ENCODE results near the gene ASCL2. TPM values are rescaled to one million over a fixed set of nuclear protein-coding genes. Genes with fewer than 3 reads are reported as not detected.

The ASCL2 gene
- total RNA-seq, 4 donors from 2014 or later = 1.0 to 1.6 (median 1.5) TPM; not detected in 1

DNA sequence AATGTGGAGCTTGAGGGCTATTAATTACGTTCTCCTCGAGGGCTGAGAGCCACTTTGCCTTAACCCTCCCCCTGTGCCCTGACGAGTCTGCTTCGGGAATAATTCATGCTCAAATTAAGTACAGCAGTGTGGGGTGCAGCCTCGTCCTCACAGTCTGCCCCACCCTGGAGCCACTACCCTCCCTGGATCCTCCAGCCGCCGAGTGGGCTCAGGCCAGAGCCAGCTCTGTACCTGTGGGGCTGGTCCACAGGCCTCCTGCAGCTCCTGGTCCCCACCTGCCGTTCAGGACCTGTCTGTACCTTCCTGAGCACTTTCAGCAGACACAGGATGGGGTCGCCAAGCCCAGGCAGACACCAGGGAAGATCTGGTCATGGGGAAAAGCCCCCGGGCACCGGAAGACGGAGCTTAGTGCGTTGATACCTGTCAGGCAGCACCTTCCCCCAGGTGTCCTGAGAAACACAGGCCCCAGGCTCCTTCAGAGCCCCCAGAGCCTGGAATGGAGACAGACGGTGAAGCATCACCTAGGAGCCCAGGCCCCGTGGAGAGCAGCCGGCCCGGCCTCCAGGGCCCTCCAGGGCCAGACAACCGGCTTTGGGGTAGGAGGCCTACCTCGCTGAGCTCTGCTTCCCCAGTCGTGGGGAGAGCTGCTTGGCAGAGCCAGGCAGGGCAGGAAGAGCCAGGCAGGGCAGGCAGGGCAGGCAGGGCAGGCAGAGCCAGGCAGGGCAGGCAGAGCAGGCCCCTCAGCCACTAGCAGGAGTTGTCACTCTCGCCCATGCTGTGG lies 41.2 kb upstream of the ASCL2 start:
- no peak for DNase-seq
- Histone ChIP-seq H3K4me3 (no peak overlapping the region), H3K27ac (peak overlapping the region; percentile 86 to 96), H3K4me1 (peaks cover 18 to 34% of the 10 kb centered on the region in 2 donors), H3K36me3 (no peaks in the 10 kb centered on the region), H3K9me3 (no peaks in the 10 kb centered on the region), H3K27me3 (no peaks in the 10 kb centered on the region)
- TF ChIP-seq POLR2A (IDR thresholded peaks at IDR 0.05) = no peak
- TF ChIP-seq, protein P1, sequence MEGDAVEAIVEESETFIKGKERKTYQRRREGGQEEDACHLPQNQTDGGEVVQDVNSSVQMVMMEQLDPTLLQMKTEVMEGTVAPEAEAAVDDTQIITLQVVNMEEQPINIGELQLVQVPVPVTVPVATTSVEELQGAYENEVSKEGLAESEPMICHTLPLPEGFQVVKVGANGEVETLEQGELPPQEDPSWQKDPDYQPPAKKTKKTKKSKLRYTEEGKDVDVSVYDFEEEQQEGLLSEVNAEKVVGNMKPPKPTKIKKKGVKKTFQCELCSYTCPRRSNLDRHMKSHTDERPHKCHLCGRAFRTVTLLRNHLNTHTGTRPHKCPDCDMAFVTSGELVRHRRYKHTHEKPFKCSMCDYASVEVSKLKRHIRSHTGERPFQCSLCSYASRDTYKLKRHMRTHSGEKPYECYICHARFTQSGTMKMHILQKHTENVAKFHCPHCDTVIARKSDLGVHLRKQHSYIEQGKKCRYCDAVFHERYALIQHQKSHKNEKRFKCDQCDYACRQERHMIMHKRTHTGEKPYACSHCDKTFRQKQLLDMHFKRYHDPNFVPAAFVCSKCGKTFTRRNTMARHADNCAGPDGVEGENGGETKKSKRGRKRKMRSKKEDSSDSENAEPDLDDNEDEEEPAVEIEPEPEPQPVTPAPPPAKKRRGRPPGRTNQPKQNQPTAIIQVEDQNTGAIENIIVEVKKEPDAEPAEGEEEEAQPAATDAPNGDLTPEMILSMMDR (IDR thresholded peaks at IDR 0.05) = no peak
- intact Hi-C loops (cut with DNase I; ENCODE audit: low total_unique reads) = loop anchor here (5.0 kb wide), 1 partner anchor 66 kb away; the partner anchor contains the start of gene CD81

DNA sequence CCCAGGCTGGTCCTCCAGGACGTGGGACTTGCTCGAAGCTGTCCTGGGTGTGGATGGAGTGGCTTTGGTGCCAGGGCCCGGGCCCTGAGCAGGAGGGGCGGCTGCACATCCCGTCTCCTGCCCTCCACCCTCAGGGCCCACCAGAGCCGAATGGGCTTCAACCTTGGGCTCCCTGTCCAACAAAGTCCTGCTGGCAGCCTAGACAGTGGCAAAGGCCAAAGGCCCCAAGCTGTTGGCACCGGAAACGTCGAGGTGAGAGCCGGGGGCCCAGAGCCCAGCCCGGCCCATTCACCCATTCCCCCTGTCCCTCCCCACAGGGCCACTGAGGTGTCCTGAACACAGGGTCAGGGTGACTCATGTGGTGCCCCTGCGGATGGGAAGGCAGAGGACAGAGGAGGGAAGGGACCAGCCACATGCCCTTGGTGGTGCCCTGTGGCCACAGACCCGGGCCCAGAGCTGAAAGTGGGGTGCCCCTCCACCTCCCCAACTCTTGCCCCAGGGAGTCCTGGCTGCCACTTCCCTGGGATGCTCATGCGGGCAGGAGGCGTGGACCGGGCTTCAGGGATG lies 40.5 kb upstream of the ASCL2 start:
- no peak for TF ChIP-seq POLR2A (IDR thresholded peaks at IDR 0.05)
- TF ChIP-seq, protein P1 (IDR thresholded peaks at IDR 0.05) = no peak
- intact Hi-C loops (cut with DNase I; ENCODE audit: low total_unique reads) = loop anchor here (5.0 kb wide), 1 partner anchor 66 kb away; the partner anchor contains the start of gene CD81
- Histone ChIP-seq H3K4me1 (peaks cover 24 to 39% of the 10 kb centered on the region in 2 donors), H3K4me3 (no peak overlapping the region), H3K36me3 (no peaks in the 10 kb centered on the region), H3K9me3 (no peaks in the 10 kb centered on the region), H3K27me3 (no peaks in the 10 kb centered on the region), H3K27ac (peak overlapping the region; percentile 86 to 96)
- DNase-seq = no peak

DNA sequence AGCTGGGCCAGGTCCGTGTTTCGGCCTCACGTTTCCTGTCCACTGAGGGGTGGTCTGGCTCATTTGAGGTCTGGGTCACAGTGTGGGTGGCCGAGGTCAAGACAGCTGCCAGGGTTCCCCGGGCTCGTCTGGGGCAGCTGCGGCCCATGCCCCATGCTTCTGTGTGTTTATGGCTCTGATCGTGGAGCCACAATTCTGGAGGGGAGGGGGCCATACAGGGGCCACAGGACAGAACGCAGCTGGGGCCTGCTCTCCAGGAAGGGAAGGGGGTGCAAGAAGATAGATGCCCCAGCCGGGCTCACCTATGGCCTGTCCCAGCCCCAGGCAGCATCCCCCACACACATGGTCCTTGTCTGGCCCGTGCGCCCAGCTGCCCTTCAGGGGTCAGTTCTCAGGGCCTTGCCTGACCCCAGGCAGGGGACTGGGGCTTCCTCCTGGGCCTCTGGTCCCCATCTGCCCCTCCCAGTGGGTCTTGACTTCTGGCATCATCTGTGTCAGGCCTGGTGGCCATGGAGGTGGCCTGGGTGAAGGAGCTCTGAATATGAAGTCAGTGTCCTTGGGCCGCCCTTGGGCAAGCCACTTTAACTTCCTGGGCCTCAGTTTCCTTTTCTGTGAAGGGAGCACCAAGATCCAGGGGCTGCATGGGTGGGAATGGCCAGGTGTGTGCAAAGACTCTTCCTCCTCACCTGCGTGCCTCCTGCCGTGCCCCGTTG lies 39.8 kb upstream of the ASCL2 start:
- DNase-seq = no peak
- no peaks in the 10 kb centered on the region for H3K36me3 ChIP-seq
- TF ChIP-seq, protein P1 (IDR thresholded peaks at IDR 0.05) = no peak
- TF ChIP-seq POLR2A (IDR thresholded peaks at IDR 0.05) = no peak
- no peaks in the 10 kb centered on the region for H3K27me3 ChIP-seq
- intact Hi-C loops (cut with DNase I; ENCODE audit: low total_unique reads) = loop anchor here (5.0 kb wide), 1 partner anchor 67 kb away; the partner anchor contains the start of gene CD81
- H3K9me3 ChIP-seq = no peaks in the 10 kb centered on the region
- H3K4me3 ChIP-seq = no peak overlapping the region
- H3K4me1 ChIP-seq = peaks cover 28 to 37% of the 10 kb centered on the region in 2 donors
- H3K27ac ChIP-seq = peak overlapping the region in 1 of 2 donors; percentile 86

DNA sequence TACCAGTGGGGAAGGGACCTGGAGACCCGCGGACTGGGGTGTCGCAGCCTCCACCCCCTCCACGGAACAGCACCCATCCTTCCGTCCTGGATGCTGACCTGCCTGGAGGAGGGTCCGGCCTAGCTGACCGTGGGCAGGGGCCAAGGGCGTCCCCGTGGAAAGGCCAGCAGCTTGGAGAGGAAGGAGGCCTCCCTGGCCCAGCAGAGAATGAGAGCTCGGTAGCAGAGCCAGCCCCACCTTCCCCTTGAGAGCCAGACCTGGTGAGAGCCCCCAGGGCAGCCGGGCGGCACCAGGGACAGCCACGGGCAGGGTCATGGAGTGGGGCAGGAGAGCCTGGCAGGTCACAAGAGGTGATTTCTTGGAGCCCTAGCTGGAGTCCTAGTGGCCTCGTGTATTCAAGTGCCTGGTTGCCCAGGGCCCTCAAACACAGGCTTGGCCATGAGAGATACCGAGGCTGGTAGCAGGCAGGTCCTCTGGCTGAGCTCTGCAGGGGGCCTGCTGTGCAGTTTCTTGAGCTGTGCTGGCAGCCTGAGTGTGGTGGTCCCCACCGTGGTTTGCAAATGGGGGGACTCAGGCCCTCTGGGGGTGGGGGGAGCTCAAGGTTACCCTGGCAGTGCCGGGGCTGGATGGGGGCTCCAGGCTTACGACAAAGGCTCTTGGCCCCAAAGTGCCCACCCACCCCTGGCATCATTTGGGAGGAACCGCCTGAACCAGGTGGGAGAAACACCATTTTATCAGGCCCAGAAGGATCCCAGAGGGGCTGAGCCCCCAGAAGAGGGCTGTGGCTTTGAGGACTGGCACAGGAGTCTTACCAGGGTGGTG lies 39.1 kb upstream of the ASCL2 start:
- Histone ChIP-seq H3K4me1 (peaks cover 34 to 41% of the 10 kb centered on the region in 2 donors), H3K36me3 (no peaks in the 10 kb centered on the region), H3K4me3 (no peak overlapping the region), H3K9me3 (no peaks in the 10 kb centered on the region), H3K27ac (peak overlapping the region in 1 of 2 donors; percentile 86), H3K27me3 (no peaks in the 10 kb centered on the region)
- intact Hi-C loops (cut with DNase I; ENCODE audit: low total_unique reads) = loop anchor here (5.0 to 10.0 kb wide), 3 partner anchors 68 to 115 kb away; partner anchors contain the start of genes CD81 and TSSC4
- DNase-seq = no peak
- no peak for TF ChIP-seq POLR2A (IDR thresholded peaks at IDR 0.05)
- TF ChIP-seq, protein P1 (IDR thresholded peaks at IDR 0.05) = no peak

Data from uterus (tissue), 4 donors.